ENCODE results near the gene SGSH. TPM values are rescaled to one million over a fixed set of nuclear protein-coding genes. Genes with fewer than 3 reads are reported as not detected.

The SGSH gene
- total RNA-seq, 1 donor from 2014 or later, result 24.0 TPM

GRCh38 chr17:80183581-80184422 lies 36.3 kb downstream of the SGSH start:
- no peak overlapping the region for H3K4me3 Mint-ChIP-seq (ENCODE audit: unreplicated experiment)
- H3K27ac Mint-ChIP-seq (ENCODE audit: unreplicated experiment), result no peak overlapping the region
- TF ChIP-seq EZH2 (IDR thresholded peaks at IDR 0.05; ENCODE audit: insufficient read depth, low read length), result no peak
- no peak for TF ChIP-seq CTCF (IDR thresholded peaks at IDR 0.05; ENCODE audit: insufficient read depth, low read depth, low read length)
- Histone ChIP-seq H4K20me1 (ENCODE audit: insufficient read depth, low read length) (no peaks in the 10 kb centered on the region), H3K27ac (ENCODE audit: low read depth, low read length) (no peak overlapping the region), H2AFZ (ENCODE audit: low read depth, low read length) (no peak overlapping the region), H3K9me3 (ENCODE audit: insufficient read depth, low read depth, low read length) (no peaks in the 10 kb centered on the region), H3K79me2 (ENCODE audit: insufficient read depth, low read length) (no peaks in the 10 kb centered on the region), H3K4me1 (ENCODE audit: insufficient read depth, low read length) (no peaks in the 10 kb centered on the region), H3K4me2 (ENCODE audit: low read length) (no peak overlapping the region), H3K36me3 (ENCODE audit: insufficient read depth, low read length) (no peaks in the 10 kb centered on the region), H3K27me3 (ENCODE audit: insufficient read depth, low read length) (peaks cover 5% of the 10 kb centered on the region), H3K9ac (ENCODE audit: low read length) (no peak overlapping the region), H3K4me3 (ENCODE audit: insufficient read depth, low read depth, low read length) (no peak overlapping the region)
- DNase-seq (ENCODE audit: low read depth) (no peak), FAIRE-seq (no peak)
- H3K27me3 Mint-ChIP-seq (ENCODE audit: low read depth, unreplicated experiment), result peaks cover 26% of the 10 kb centered on the region
- no peaks in the 10 kb centered on the region for H3K36me3 Mint-ChIP-seq (ENCODE audit: low read depth, unreplicated experiment)
- H3K9me3 Mint-ChIP-seq (ENCODE audit: unreplicated experiment), result no peaks in the 10 kb centered on the region
- peaks cover 5% of the 10 kb centered on the region for H3K4me1 Mint-ChIP-seq (ENCODE audit: low read depth, unreplicated experiment)

GRCh38 chr17:80182845-80183223 lies 37.3 kb downstream of the SGSH start:
- Mint-ChIP-seq H3K9me3 (ENCODE audit: unreplicated experiment) (no peaks in the 10 kb centered on the region), H3K27ac (ENCODE audit: unreplicated experiment) (no peak overlapping the region), H3K27me3 (ENCODE audit: low read depth, unreplicated experiment) (peaks cover 27% of the 10 kb centered on the region), H3K36me3 (ENCODE audit: low read depth, unreplicated experiment) (no peaks in the 10 kb centered on the region), H3K4me1 (ENCODE audit: low read depth, unreplicated experiment) (peaks cover 5% of the 10 kb centered on the region), H3K4me3 (ENCODE audit: unreplicated experiment) (no peak overlapping the region)
- Histone ChIP-seq H3K79me2 (ENCODE audit: insufficient read depth, low read length) (no peaks in the 10 kb centered on the region), H3K27ac (ENCODE audit: low read depth, low read length) (no peak overlapping the region), H3K4me1 (ENCODE audit: insufficient read depth, low read length) (no peaks in the 10 kb centered on the region), H3K4me2 (ENCODE audit: low read length) (no peak overlapping the region), H4K20me1 (ENCODE audit: insufficient read depth, low read length) (no peaks in the 10 kb centered on the region), H2AFZ (ENCODE audit: low read depth, low read length) (no peak overlapping the region), H3K36me3 (ENCODE audit: insufficient read depth, low read length) (no peaks in the 10 kb centered on the region), H3K4me3 (ENCODE audit: insufficient read depth, low read depth, low read length) (no peak overlapping the region), H3K27me3 (ENCODE audit: insufficient read depth, low read length) (peaks cover 9% of the 10 kb centered on the region), H3K9ac (ENCODE audit: low read length) (no peak overlapping the region), H3K9me3 (ENCODE audit: insufficient read depth, low read depth, low read length) (no peaks in the 10 kb centered on the region)
- no peak for FAIRE-seq
- TF ChIP-seq EZH2 (IDR thresholded peaks at IDR 0.05; ENCODE audit: insufficient read depth, low read length) (no peak), CTCF (IDR thresholded peaks at IDR 0.05; ENCODE audit: insufficient read depth, low read depth, low read length) (no peak)
- DNase-seq (ENCODE audit: low read depth), result no peak
